H9 (cell line): ENCODE measurements around the gene CORT. TPM values are rescaled to one million over a fixed set of nuclear protein-coding genes. Genes with fewer than 3 reads are reported as not detected.

Source experiments
- DNase-seq: peaks from one replicate; pipeline ENCODE4 v3.0.0-alpha.2; 2017
- H2AFZ ChIP-seq: one replicate; pipeline ENCODE4 v1.6.1; 2013; ENCODE audit warnings: mild to moderate bottlenecking, low read length, control low read depth, moderate library complexity
- H2AK5ac ChIP-seq: 2 replicates; pipeline ENCODE4 v1.6.1; 2013; ENCODE audit warnings: low read length, control low read depth, mixed read lengths; ENCODE audit not compliant: insufficient read length
- H2BK120ac ChIP-seq: one replicate; pipeline ENCODE4 v1.6.1; 2013; ENCODE audit warnings: low read depth, mild to moderate bottlenecking, low read length, control low read depth, inconsistent platforms; ENCODE audit not compliant: poor library complexity, severe bottlenecking
- H2BK12ac ChIP-seq: 2 replicates; pipeline ENCODE4 v1.6.1; 2013; ENCODE audit warnings: low read length, control low read depth, mixed read lengths, low read depth; ENCODE audit not compliant: insufficient read length
- H2BK15ac ChIP-seq: 2 replicates; pipeline ENCODE4 v1.6.1; 2013; ENCODE audit warnings: low read depth, low read length, control low read depth
- H2BK20ac ChIP-seq: one replicate; pipeline ENCODE4 v1.6.1; 2013; ENCODE audit warnings: low read depth, mild to moderate bottlenecking, low read length, control low read depth, inconsistent platforms; ENCODE audit not compliant: poor library complexity, severe bottlenecking
- H2BK5ac ChIP-seq: 2 replicates; pipeline ENCODE4 v1.6.1; 2013; ENCODE audit warnings: low read length, control low read depth, mixed read lengths; ENCODE audit not compliant: insufficient read length
- H3K14ac ChIP-seq: 2 replicates; pipeline ENCODE4 v1.6.1; 2013; ENCODE audit warnings: low read length, control low read depth; ENCODE audit not compliant: insufficient read depth
- H3K18ac ChIP-seq: 2 replicates; pipeline ENCODE4 v1.6.1; 2013; ENCODE audit warnings: low read depth, mild to moderate bottlenecking, mixed read lengths, low read length, control low read depth; ENCODE audit not compliant: insufficient read length
- H3K23ac ChIP-seq: 2 replicates; pipeline ENCODE4 v1.6.1; 2013; ENCODE audit warnings: low read length, control low read depth, mixed read lengths, low read depth; ENCODE audit not compliant: insufficient read length
- H3K23me2 ChIP-seq: 2 replicates; pipeline ENCODE4 v1.6.1; 2013; ENCODE audit warnings: low read depth, mild to moderate bottlenecking, mixed read lengths, low read length, control low read depth; ENCODE audit not compliant: insufficient read length, poor library complexity, severe bottlenecking
- H3K27ac ChIP-seq: 2 replicates; pipeline ENCODE4 v1.5.1; 2013; ENCODE audit warnings: low read length, control low read depth, mixed read lengths, low read depth; ENCODE audit not compliant: insufficient read length
- H3K27me3 ChIP-seq: 2 replicates; pipeline ENCODE4 v1.6.1; 2013; ENCODE audit warnings: low read length, control low read depth, inconsistent platforms; ENCODE audit not compliant: insufficient read depth
- H3K4ac ChIP-seq: 2 replicates; pipeline ENCODE4 v1.6.1; 2013; ENCODE audit warnings: low read depth, mild to moderate bottlenecking, control low read depth, inconsistent platforms, low read length, moderate library complexity
- H3K4me1 ChIP-seq: 2 replicates; pipeline ENCODE4 v1.6.1; 2013; ENCODE audit warnings: low read length, control low read depth, inconsistent platforms; ENCODE audit not compliant: insufficient read depth
- H3K4me2 ChIP-seq: 2 replicates; pipeline ENCODE4 v1.6.1; 2013; ENCODE audit warnings: low read length, control low read depth, mixed read lengths; ENCODE audit not compliant: insufficient read length, insufficient read depth
- H3K56ac ChIP-seq: 2 replicates; pipeline ENCODE4 v1.6.1; 2013; ENCODE audit warnings: low read depth, mild to moderate bottlenecking, mixed read lengths, low read length, control low read depth; ENCODE audit not compliant: insufficient read length
- H3K79me1 ChIP-seq: 2 replicates; pipeline ENCODE4 v1.6.1; 2013; ENCODE audit warnings: low read depth, mild to moderate bottlenecking, moderate library complexity, low read length, control low read depth, inconsistent platforms; ENCODE audit not compliant: insufficient read depth, poor library complexity, severe bottlenecking
- H3K79me2 ChIP-seq: 2 replicates; pipeline ENCODE4 v1.6.1; 2013; ENCODE audit warnings: low read length, control low read depth, inconsistent platforms; ENCODE audit not compliant: insufficient read depth
- H3K9ac ChIP-seq: 2 replicates; pipeline ENCODE4 v1.6.1; 2013; ENCODE audit warnings: low read length, control low read depth, mixed read lengths; ENCODE audit not compliant: insufficient read length; ENCODE audit errors: extremely low read depth
- H3K9me3 ChIP-seq: one replicate; pipeline ENCODE4 v1.6.1; 2013; ENCODE audit warnings: low read depth, low read length, inconsistent platforms; ENCODE audit not compliant: control insufficient read depth
- H3T11ph ChIP-seq: one replicate; pipeline ENCODE4 v1.6.1; 2013; ENCODE audit warnings: mild to moderate bottlenecking, low read length, control low read depth, inconsistent platforms
- H4K20me1 ChIP-seq: one replicate; pipeline ENCODE4 v1.6.1; 2013; ENCODE audit not compliant: control insufficient read depth, insufficient read length, insufficient read depth
- H4K5ac ChIP-seq: 2 replicates; pipeline ENCODE4 v1.6.1; 2013; ENCODE audit warnings: low read depth, mild to moderate bottlenecking, mixed read lengths, low read length, control low read depth; ENCODE audit not compliant: insufficient read length
- H4K8ac ChIP-seq: replicated peaks from 2 replicates; pipeline ENCODE4 v1.6.1; 2013; ENCODE audit warnings: low read length, control low read depth, mixed read lengths, low read depth; ENCODE audit not compliant: insufficient read length
- H4K91ac ChIP-seq: 2 replicates; pipeline ENCODE4 v1.6.1; 2013; ENCODE audit warnings: low read depth, mild to moderate bottlenecking, moderate library complexity, mixed read lengths, low read length, control low read depth; ENCODE audit not compliant: insufficient read length
- H3K27ac Mint-ChIP-seq, 3 experiments: 2 replicates in 2 of 3; 3 replicates in 1 of 3; pipeline ENCODE4 v1.8.0; 2020 to 2021; ENCODE audit warnings: mixed read lengths in 3 of 3, mild to moderate bottlenecking in 1 of 3, moderate library complexity in 1 of 3
- H3K27me3 Mint-ChIP-seq: 2 replicates; pipeline ENCODE4 v1.8.0; 2021; ENCODE audit warnings: low read depth, mild to moderate bottlenecking, moderate library complexity, mixed read lengths
- H3K36me3 Mint-ChIP-seq, 3 experiments: 2 replicates in 2 of 3; 3 replicates in 1 of 3; pipeline ENCODE4 v1.8.0; 2020 to 2021; ENCODE audit warnings: low read depth in 3 of 3, mixed read lengths in 3 of 3; ENCODE audit not compliant: insufficient read depth in 1 of 3
- H3K4me1 Mint-ChIP-seq, 2 experiments: 2 replicates each; pipeline ENCODE4 v1.8.0; 2020; ENCODE audit warnings: mixed read lengths in 2 of 2
- H3K4me3 Mint-ChIP-seq, 2 experiments: 2 replicates in 1 of 2; 3 replicates in 1 of 2; pipeline ENCODE4 v1.8.0; 2020 to 2021; ENCODE audit warnings: mild to moderate bottlenecking in 2 of 2, mixed read lengths in 2 of 2, moderate library complexity in 1 of 2
- H3K9me3 Mint-ChIP-seq, 2 experiments: 2 replicates in 1 of 2; 3 replicates in 1 of 2; pipeline ENCODE4 v1.8.0; 2020; ENCODE audit warnings: mild to moderate bottlenecking in 2 of 2, mixed read lengths in 2 of 2, moderate library complexity in 1 of 2
- CTCF ChIP-seq: fragments of 200-600 bp; sonication (generic); conservative IDR thresholded peaks from 3 replicates; pipeline ENCODE4 v1.8.0; 2021; ENCODE audit warnings: antibody characterized with exemption, mild to moderate bottlenecking
- WGBS: extraction: QIAGEN DNeasy Blood & Tissue Kit; methylation state at CpG from one replicate; pipeline ENCODE4 v1.1.7; 2013; ENCODE audit warnings: missing lambda C conversion rate, low lambda C conversion rate, mixed read lengths; ENCODE audit not compliant: insufficient read length; ENCODE audit errors: extremely low coverage; 5-methylcytosine and 5-hydroxymethylcytosine counted together
- total RNA-seq: library from RNA; stranded (reverse); gene quantifications from 2 replicates; pipeline ENCODE4 v1.2.1, GENCODE V29; 2021

CORT gene
- total RNA-seq, 1 experiment from 2014 or later = not detected

GRCh38 chr1:10402729-10403274 is 47.0 kb upstream of the CORT start:
- H3T11ph ChIP-seq = no peak overlapping the region
- H3K79me2 ChIP-seq = peaks cover 11% of the 10 kb centered on the region
- H3K23me2 ChIP-seq = peaks cover 16% of the 10 kb centered on the region
- no peak overlapping the region for H4K8ac ChIP-seq
- H2BK12ac ChIP-seq = no peak overlapping the region
- no peak overlapping the region for H4K5ac ChIP-seq
- no peak overlapping the region for H3K4me2 ChIP-seq
- H3K36me3 Mint-ChIP-seq = peaks cover 54 to 83% (median 70%) of the 10 kb centered on the region in 3 experiments
- H2AFZ ChIP-seq = no peak overlapping the region
- H2BK120ac ChIP-seq = no peak overlapping the region
- H3K56ac ChIP-seq = no peak overlapping the region
- H3K18ac ChIP-seq = no peak overlapping the region
- no peaks in the 10 kb centered on the region for H3K9me3 ChIP-seq
- no peak overlapping the region for H3K23ac ChIP-seq
- no peak overlapping the region for H3K4me3 Mint-ChIP-seq
- no peak overlapping the region for H3K14ac ChIP-seq
- H2AK5ac ChIP-seq = no peak overlapping the region
- no peak overlapping the region for H2BK15ac ChIP-seq
- H4K91ac ChIP-seq = no peak overlapping the region
- no peaks in the 10 kb centered on the region for H3K79me1 ChIP-seq
- no peaks in the 10 kb centered on the region for H3K4me1 ChIP-seq
- no peak overlapping the region for H3K27ac Mint-ChIP-seq
- no peak for DNase-seq
- no peaks in the 10 kb centered on the region; a peak in 1 of 5 replicates for H3K9me3 Mint-ChIP-seq
- H3K4me1 Mint-ChIP-seq = peaks cover 14% of the 10 kb centered on the region in 2 experiments
- H3K27me3 ChIP-seq = no peaks in the 10 kb centered on the region
- no peak overlapping the region for H3K27ac ChIP-seq
- WGBS = no CpG with 5 or more reads among the region's 9 CpGs
- TF ChIP-seq CTCF = no peak
- H3K4ac ChIP-seq = no peak overlapping the region
- H4K20me1 ChIP-seq = no peaks in the 10 kb centered on the region
- no peak overlapping the region for H2BK20ac ChIP-seq
- no peak overlapping the region for H3K9ac ChIP-seq
- H2BK5ac ChIP-seq = no peak overlapping the region
- H3K27me3 Mint-ChIP-seq = no peaks in the 10 kb centered on the region; the same call in 1 of the 2 replicates
